HUES6 (cell line): ENCODE measurements around the gene C17orf78.

Experiments used
- H3K27ac ChIP-seq: 2 replicates; pipeline ENCODE4 v1.7.0; 2013; ENCODE audit warnings: low read depth, mild to moderate bottlenecking, low read length, inconsistent platforms
- H3K27me3 ChIP-seq: 2 replicates; pipeline ENCODE4 v1.6.1; 2013; ENCODE audit warnings: low read length; ENCODE audit not compliant: control insufficient read depth, insufficient read depth
- H3K36me3 ChIP-seq: 2 replicates; pipeline ENCODE4 v1.6.1; 2013; ENCODE audit warnings: low read length; ENCODE audit not compliant: control insufficient read depth, insufficient read depth
- H3K4me1 ChIP-seq: 2 replicates; pipeline ENCODE4 v1.6.1; 2013; ENCODE audit warnings: low read length; ENCODE audit not compliant: control insufficient read depth, insufficient read depth
- H3K4me3 ChIP-seq: 2 replicates; pipeline ENCODE4 v1.5.1; 2013; ENCODE audit warnings: low read depth, low read length
- H3K9ac ChIP-seq: one replicate; pipeline ENCODE4 v1.6.1; 2013; ENCODE audit warnings: mild to moderate bottlenecking, low read length
- H3K9me3 ChIP-seq: 2 replicates; pipeline ENCODE4 v1.6.1; 2013; ENCODE audit warnings: low read depth, low read length; ENCODE audit not compliant: control insufficient read depth, insufficient read depth

C17orf78 gene

DNA sequence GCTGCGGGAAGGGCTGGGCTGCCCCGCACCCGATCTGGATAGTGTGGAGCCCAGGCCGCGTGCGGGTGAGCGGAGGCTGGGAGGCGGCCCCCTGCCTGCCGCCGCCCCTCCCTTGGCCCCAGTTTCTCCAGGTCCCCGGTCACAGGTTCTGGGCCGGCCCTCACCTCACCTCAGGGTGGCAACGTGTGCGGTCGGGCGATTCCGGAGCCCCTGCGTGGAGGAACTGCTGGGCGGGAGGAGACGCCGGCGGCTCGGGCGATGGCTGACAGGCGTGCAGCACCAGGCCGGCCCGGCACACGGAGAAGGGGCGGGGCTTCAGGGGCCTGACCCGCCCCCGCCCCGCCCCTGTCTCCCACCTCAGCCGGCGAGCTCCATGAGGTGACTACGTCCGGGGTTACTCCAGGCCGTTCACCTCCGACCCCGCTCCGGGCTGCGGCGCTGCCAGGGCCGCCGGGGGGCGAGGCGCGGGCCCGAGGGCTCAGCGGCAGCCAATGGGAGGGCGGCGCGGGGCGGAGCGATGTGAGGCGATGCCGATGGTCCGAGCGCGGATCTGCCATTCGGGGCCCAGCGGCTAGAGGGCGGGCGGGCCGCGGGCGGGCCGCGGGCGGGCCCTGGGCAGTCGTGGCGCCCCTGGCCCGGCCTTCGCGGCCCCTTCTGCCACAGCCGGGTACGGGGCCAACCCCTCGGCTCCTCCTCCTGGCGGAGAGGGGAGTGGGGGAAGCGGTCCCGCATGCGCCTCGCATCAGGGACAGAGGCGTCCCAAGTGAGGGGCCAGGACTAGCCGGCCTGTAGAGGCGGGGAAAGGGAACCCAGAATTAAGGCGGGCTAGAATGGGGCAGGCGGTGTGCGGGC is 16.7 kb upstream of the C17orf78 start:
- peak overlapping the region; percentile 93 for H3K4me3 ChIP-seq
- H3K36me3 ChIP-seq, result peaks cover 3% of the 10 kb centered on the region; the same call in 1 of the 2 replicates
- H3K27me3 ChIP-seq, result no peaks in the 10 kb centered on the region
- H3K9me3 ChIP-seq, result no peaks in the 10 kb centered on the region
- peaks cover 25% of the 10 kb centered on the region for H3K4me1 ChIP-seq
- H3K27ac ChIP-seq, result peak overlapping the region; percentile 93
- H3K9ac ChIP-seq, result peak overlapping the region; percentile 95

DNA sequence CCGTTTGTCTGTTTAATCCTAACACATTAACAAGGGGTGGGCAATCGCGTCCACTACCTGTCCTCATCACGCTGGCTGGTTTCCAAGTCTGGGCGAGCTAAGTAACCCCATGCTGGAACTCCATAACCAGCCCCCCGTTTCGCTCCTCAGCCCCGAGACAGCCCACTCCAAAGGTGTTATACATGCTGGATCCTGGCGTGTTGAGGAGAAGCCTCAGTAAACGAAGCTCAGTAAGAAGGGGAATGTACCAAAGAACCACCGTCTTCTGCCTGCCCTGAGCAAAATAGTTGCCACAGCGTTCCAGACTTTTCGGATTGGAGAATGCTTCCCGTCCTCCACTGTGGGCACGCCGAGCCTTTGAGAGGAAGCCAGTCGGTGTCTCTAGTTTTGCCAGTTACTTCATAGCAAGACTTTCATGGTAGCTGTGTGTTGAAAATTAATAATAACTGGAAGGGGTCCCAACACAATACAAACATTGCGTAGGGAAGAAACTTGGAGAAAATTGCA is 16.1 kb upstream of the C17orf78 start:
- Histone ChIP-seq H3K9ac (peak overlapping the region; percentile 63), H3K9me3 (no peaks in the 10 kb centered on the region), H3K4me3 (peak overlapping the region; percentile 56), H3K27ac (peak overlapping the region; percentile 49; the same call in 1 of the 2 replicates), H3K36me3 (no peaks in the 10 kb centered on the region), H3K4me1 (peaks cover 25% of the 10 kb centered on the region), H3K27me3 (no peaks in the 10 kb centered on the region)

GRCh38 chr17:37360632-37361031 is 15.2 kb upstream of the C17orf78 start:
- Histone ChIP-seq H3K4me1 (peaks cover 25% of the 10 kb centered on the region), H3K27ac (no peak overlapping the region)

DNA sequence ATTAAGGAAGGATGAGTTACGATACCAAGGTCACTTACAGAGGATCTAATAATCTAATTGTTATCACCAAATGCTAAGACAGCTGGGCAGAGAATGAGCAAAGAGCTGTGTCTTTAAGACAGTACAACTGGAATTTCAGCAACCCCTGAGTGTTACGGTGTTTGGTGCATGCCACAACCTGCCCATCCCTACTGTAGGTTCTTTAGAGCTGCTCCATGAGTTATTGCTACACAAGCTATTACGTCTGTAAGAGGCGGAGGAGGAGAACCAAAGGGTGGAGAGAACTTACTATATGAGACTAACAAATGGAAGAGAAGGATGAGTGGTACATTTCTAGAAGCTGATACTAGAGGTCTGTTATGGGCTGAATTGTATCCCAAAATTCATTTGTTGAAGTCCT is 14.2 kb upstream of the C17orf78 start:
- Histone ChIP-seq H3K4me3 (no peak overlapping the region), H3K36me3 (no peaks in the 10 kb centered on the region), H3K9ac (no peak overlapping the region), H3K27me3 (no peaks in the 10 kb centered on the region), H3K4me1 (peaks cover 25% of the 10 kb centered on the region), H3K27ac (no peak overlapping the region), H3K9me3 (no peaks in the 10 kb centered on the region)

More at GRCh38 chr17:37360632-37361031, 15.2 kb upstream of the C17orf78 start:
- no peaks in the 10 kb centered on the region for H3K27me3 ChIP-seq
- no peaks in the 10 kb centered on the region for H3K36me3 ChIP-seq
- no peak overlapping the region for H3K9ac ChIP-seq
- no peaks in the 10 kb centered on the region for H3K9me3 ChIP-seq
- no peak overlapping the region for H3K4me3 ChIP-seq

GRCh38 chr17:37365589-37365988 is 10.2 kb upstream of the C17orf78 start:
- H3K27me3 ChIP-seq, result no peaks in the 10 kb centered on the region
- H3K36me3 ChIP-seq, result no peaks in the 10 kb centered on the region
- H3K9me3 ChIP-seq, result no peaks in the 10 kb centered on the region
- peaks cover 5% of the 10 kb centered on the region; the same call in 1 of the 2 replicates for H3K4me1 ChIP-seq
- no peak overlapping the region for H3K9ac ChIP-seq
- no peak overlapping the region for H3K4me3 ChIP-seq
- no peak overlapping the region for H3K27ac ChIP-seq

GRCh38 chr17:37368577-37368976 is 7.2 kb upstream of the C17orf78 start:
- Histone ChIP-seq H3K27me3 (no peaks in the 10 kb centered on the region), H3K9ac (no peak overlapping the region), H3K27ac (no peak overlapping the region), H3K36me3 (no peaks in the 10 kb centered on the region), H3K9me3 (no peaks in the 10 kb centered on the region), H3K4me1 (0 out of 2 replicates have a peak, but pooled peaks cover 3% of the 10 kb centered on the region), H3K4me3 (no peak overlapping the region)

DNA sequence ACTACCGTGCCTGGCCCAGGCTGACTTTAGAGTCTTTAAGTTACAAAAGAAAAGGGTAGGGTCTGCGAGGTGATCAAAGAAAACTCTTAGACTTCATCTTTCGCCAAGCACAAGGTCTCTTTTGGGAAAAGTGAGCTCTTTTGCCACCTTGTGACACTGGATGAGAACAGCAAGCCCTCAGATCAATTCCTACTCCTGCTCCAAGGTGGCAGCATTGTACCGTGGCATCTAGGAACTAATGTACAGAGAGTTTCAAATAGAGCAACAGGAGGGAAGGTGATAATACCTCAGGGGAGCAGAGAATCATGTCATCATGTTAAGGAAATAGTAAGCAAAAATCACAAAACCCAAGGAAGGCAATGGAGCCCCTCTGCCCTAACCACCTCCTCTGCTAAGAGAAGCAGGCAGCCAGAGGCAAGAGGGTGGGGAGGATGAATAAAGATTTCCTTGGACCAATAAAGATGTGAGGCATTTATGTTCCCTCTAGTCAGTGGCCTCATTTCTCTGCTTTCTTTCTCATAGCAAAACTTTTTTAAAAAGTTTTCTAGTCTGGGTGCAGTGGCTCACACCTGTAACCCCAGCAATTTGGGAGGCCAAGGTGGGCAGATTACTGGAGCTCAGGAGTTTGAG is 2.1 kb upstream of the C17orf78 start:
- Histone ChIP-seq H3K4me3 (no peak overlapping the region), H3K9me3 (no peaks in the 10 kb centered on the region), H3K27me3 (no peaks in the 10 kb centered on the region), H3K27ac (no peak overlapping the region), H3K36me3 (no peaks in the 10 kb centered on the region), H3K4me1 (0 out of 2 replicates have a peak, but pooled peaks cover 3% of the 10 kb centered on the region), H3K9ac (no peak overlapping the region)

GRCh38 chr17:37382056-37382455 is 6.3 kb downstream of the C17orf78 start:
- Histone ChIP-seq H3K4me1 (no peaks in the 10 kb centered on the region), H3K27ac (no peak overlapping the region), H3K36me3 (no peaks in the 10 kb centered on the region), H3K9ac (no peak overlapping the region), H3K27me3 (no peaks in the 10 kb centered on the region), H3K4me3 (no peak overlapping the region), H3K9me3 (no peaks in the 10 kb centered on the region)

DNA sequence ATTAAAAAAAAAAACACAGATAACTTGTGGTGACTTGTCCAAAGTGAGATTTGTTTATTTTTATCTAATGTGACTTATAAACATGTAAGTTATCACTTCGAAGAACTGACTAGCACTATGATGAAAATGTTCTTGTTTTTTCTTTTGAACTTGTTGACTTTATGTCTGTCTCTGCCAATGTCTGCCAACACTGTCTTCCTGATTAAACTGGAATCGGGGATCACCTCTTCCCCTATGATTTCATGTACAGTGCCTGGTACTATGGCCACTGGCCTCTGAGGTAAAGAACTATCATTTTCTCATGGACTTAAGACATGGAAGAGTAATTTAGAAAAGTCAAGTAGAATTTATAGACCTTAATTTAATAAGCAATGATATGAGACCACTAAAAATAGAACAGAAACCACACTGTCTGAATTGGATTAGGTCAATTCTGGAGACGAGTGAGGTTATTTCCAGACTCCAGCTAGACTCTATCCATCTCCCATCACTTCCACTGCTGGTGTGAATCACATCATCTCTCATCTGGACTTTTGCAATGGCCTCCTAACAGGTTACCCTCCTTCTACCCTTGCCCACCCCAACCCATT is 8.9 kb downstream of the C17orf78 start:
- Histone ChIP-seq H3K4me3 (no peak overlapping the region), H3K36me3 (no peaks in the 10 kb centered on the region), H3K9ac (no peak overlapping the region), H3K4me1 (no peaks in the 10 kb centered on the region), H3K27me3 (no peaks in the 10 kb centered on the region), H3K27ac (no peak overlapping the region), H3K9me3 (no peaks in the 10 kb centered on the region)

DNA sequence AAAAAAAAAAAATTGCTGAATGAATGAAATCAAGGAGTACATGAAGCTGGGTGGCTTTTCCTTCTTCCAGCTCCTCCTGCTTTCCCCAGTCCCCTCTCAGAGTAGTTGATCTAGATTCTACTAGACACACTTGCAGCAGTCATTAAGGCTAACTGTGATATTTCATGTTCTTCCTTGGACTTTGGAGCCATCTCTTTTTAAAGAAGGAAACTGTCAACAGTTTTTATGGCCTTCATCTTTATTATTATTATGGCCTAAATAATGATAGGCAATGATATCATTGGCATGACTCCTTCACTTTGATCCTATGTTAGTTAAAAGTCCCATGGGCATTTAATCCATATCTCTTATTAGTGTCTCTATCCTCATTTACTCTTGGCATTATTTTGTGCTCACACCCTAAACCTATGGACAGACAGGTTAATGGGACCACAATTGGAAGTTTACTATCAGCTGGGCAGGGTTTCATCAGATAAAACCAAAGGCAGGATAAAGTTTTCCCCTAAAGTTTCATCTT is 9.7 kb downstream of the C17orf78 start:
- no peak overlapping the region for H3K27ac ChIP-seq
- no peaks in the 10 kb centered on the region for H3K9me3 ChIP-seq
- no peaks in the 10 kb centered on the region for H3K36me3 ChIP-seq
- H3K27me3 ChIP-seq, result no peaks in the 10 kb centered on the region
- no peak overlapping the region for H3K4me3 ChIP-seq
- no peaks in the 10 kb centered on the region for H3K4me1 ChIP-seq
- no peak overlapping the region for H3K9ac ChIP-seq
